ENCODE results near the gene TBRG4.
A peak's percentile ranks its signal among the peaks of the same experiment; 100 is the strongest.

Gene TBRG4

DNA sequence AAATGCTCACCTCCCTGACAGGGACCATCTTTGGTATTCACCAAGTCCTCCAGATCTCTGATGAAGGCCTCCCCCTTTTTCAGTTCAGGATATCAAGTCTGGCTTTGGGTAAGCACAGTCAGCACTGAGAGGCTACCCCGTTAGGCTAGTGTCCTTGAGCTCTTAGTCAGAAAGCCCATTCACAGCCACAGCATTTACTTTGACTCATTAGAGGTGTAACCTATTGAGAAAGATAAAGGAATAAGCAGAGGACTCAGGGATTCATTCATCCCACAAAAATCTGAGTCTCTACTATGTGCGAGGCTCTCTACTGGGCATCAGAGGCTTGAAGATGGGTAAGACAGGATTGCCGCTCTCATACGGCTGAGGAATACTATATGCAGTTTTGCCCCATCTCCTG lies 32.1 kb upstream of the TBRG4 start:
- peak; percentile 11 for DNase-seq
- Histone ChIP-seq H2AK5ac (ENCODE audit: low read length, severe bottlenecking) (no peak overlapping the region), H3K36me3 (ENCODE audit: control insufficient read depth in 1 of 2, insufficient read depth in 2 of 2, low read depth in 1 of 2, low read length in 2 of 2) (no peaks in the 10 kb centered on the region), H4K8ac (ENCODE audit: low read length) (no peak overlapping the region), H3K4ac (ENCODE audit: low read depth in 1 of 2, low read length in 2 of 2) (no peak overlapping the region), H3K4me2 (ENCODE audit: low read length, poor library complexity, severe bottlenecking) (no peak overlapping the region), H2AFZ (ENCODE audit: low read depth, low read length) (no peak overlapping the region), H3K23ac (ENCODE audit: low read length in 2 of 2) (no peak overlapping the region), H4K91ac (ENCODE audit: low read length) (no peak overlapping the region), H3K14ac (ENCODE audit: low read length in 2 of 2) (no peak overlapping the region), H3K4me1 (ENCODE audit: control insufficient read depth, insufficient read depth, low read depth, low read length) (no peaks in the 10 kb centered on the region), H3K79me1 (replicated peaks; ENCODE audit: low read length, poor library complexity, severe bottlenecking) (no peaks in the 10 kb centered on the region), H3K9me3 (ENCODE audit: control insufficient read depth, low read length) (no peaks in the 10 kb centered on the region), H3K18ac (ENCODE audit: low read depth in 1 of 2, low read length in 2 of 2) (no peak overlapping the region), H3K9ac (ENCODE audit: low read length) (no peak overlapping the region), H3K4me3 (ENCODE audit: insufficient read depth in 1 of 2, low read depth in 1 of 2, low read length in 2 of 2) (no peak overlapping the region), H2BK5ac (ENCODE audit: low read depth, low read length, poor library complexity, severe bottlenecking) (no peak overlapping the region), H2BK120ac (ENCODE audit: low read depth, low read length) (no peak overlapping the region), H3K27ac (ENCODE audit: low read length, poor library complexity, severe bottlenecking) (no peak overlapping the region), H2BK15ac (ENCODE audit: low read depth, poor library complexity, severe bottlenecking) (no peak overlapping the region), H3K27me3 (ENCODE audit: control insufficient read depth in 1 of 2, insufficient read depth in 1 of 2, low read length in 2 of 2) (peaks cover 32 to 47% of the 10 kb centered on the region in 2 experiments), H2BK12ac (ENCODE audit: low read length in 2 of 2) (no peak overlapping the region)
- 89% methylated on average over 4 of the region's 4 CpGs for WGBS

DNA sequence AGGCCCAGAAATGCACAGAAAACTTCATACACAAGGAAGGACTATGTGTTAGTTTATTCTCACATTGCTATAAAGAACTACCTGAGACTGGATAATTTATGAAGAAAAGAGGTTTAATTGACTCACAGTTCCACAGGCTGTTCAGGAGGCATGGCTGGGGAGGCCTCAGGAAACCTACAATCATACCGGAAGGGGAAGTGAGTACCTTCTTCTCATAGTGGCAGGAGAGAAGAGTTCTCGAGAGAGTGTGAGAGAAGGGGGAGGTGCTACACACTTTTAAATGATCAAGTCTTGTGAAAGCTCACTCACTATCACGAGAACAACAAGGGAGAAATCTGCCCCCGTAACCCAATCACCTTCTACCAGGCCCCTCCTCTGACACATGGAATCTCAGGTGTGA lies 29.3 kb upstream of the TBRG4 start:
- H3K4me3 ChIP-seq (ENCODE audit: insufficient read depth in 1 of 2, low read depth in 1 of 2, low read length in 2 of 2), result no peak overlapping the region

DNA sequence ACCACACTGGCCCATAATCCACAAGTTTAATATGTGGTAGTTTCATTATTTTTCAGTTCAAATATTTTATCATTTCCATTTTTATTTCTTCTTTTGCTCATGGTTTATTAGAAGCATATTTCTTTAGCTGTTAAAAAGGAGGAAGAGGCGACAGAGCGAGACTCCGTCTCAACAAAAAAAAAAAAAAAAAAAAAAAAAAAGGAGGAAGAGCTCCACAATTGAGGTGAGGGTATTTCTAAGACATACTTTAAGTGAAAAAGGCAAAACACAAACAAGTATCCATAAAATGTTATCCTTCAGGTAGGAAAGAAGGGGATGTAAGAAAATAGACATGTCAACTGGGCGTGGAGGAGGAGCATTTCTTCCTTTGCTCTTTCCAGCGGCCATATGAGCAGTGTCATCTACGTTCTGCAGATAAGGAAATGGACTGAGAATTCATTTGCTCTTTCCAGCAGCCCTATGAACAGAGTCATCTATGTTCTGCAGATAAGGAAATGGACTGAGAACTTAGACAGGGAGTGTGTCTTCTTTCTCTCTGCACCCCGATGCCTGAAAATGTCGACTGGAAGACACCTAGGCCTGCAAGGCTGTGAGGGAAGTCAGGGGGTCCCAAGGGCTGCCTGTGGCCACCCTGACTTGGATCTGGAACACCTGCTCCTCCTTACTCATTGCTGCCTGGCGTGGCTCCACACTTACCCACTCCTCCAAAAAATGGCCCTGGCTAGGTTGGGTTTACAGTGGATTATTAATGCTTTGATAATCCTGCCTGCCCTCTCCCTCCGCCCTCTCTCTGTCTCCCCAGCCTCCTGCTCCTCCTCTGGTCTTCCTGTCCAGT lies 27.2 kb upstream of the TBRG4 start:
- no peak for DNase-seq
- no peaks in the 10 kb centered on the region for H3K79me1 ChIP-seq (replicated peaks; ENCODE audit: low read length, poor library complexity, severe bottlenecking)
- H2BK12ac ChIP-seq (ENCODE audit: low read length in 2 of 2), result no peak overlapping the region
- H3K4me1 ChIP-seq (ENCODE audit: control insufficient read depth, insufficient read depth, low read depth, low read length), result no peaks in the 10 kb centered on the region
- no peak overlapping the region for H2AFZ ChIP-seq (ENCODE audit: low read depth, low read length)
- H2AK5ac ChIP-seq (ENCODE audit: low read length, severe bottlenecking), result no peak overlapping the region
- H4K91ac ChIP-seq (ENCODE audit: low read length), result no peak overlapping the region
- no peak overlapping the region for H3K4me2 ChIP-seq (ENCODE audit: low read length, poor library complexity, severe bottlenecking)
- no peak overlapping the region for H2BK15ac ChIP-seq (ENCODE audit: low read depth, poor library complexity, severe bottlenecking)
- no peak overlapping the region for H3K4ac ChIP-seq (ENCODE audit: low read depth in 1 of 2, low read length in 2 of 2)
- no peak overlapping the region for H3K14ac ChIP-seq (ENCODE audit: low read length in 2 of 2)
- no peak overlapping the region for H3K4me3 ChIP-seq (ENCODE audit: insufficient read depth in 1 of 2, low read depth in 1 of 2, low read length in 2 of 2)
- H3K9me3 ChIP-seq (ENCODE audit: control insufficient read depth, low read length), result no peaks in the 10 kb centered on the region
- H3K9ac ChIP-seq (ENCODE audit: low read length), result no peak overlapping the region
- no peak overlapping the region for H3K23ac ChIP-seq (ENCODE audit: low read length in 2 of 2)
- no peaks in the 10 kb centered on the region for H3K36me3 ChIP-seq (ENCODE audit: control insufficient read depth in 1 of 2, insufficient read depth in 2 of 2, low read depth in 1 of 2, low read length in 2 of 2)
- WGBS, result 71% methylated on average over 7 of the region's 10 CpGs
- no peak overlapping the region for H3K27ac ChIP-seq (ENCODE audit: low read length, poor library complexity, severe bottlenecking)
- H4K8ac ChIP-seq (ENCODE audit: low read length), result no peak overlapping the region
- H2BK5ac ChIP-seq (ENCODE audit: low read depth, low read length, poor library complexity, severe bottlenecking), result no peak overlapping the region
- H3K27me3 ChIP-seq (ENCODE audit: control insufficient read depth in 1 of 2, insufficient read depth in 1 of 2, low read length in 2 of 2), result peaks cover 28 to 32% of the 10 kb centered on the region in 2 experiments
- H3K18ac ChIP-seq (ENCODE audit: low read depth in 1 of 2, low read length in 2 of 2), result no peak overlapping the region
- no peak overlapping the region for H2BK120ac ChIP-seq (ENCODE audit: low read depth, low read length)

More for the DNA sequence above, 29.3 kb upstream of the TBRG4 start:
- Histone ChIP-seq H2AK5ac (ENCODE audit: low read length, severe bottlenecking) (no peak overlapping the region), H3K36me3 (ENCODE audit: control insufficient read depth in 1 of 2, insufficient read depth in 2 of 2, low read depth in 1 of 2, low read length in 2 of 2) (no peaks in the 10 kb centered on the region), H4K8ac (ENCODE audit: low read length) (no peak overlapping the region), H4K91ac (ENCODE audit: low read length) (no peak overlapping the region), H2BK12ac (ENCODE audit: low read length in 2 of 2) (no peak overlapping the region), H3K9me3 (ENCODE audit: control insufficient read depth, low read length) (no peaks in the 10 kb centered on the region), H2BK120ac (ENCODE audit: low read depth, low read length) (no peak overlapping the region), H3K79me1 (replicated peaks; ENCODE audit: low read length, poor library complexity, severe bottlenecking) (no peaks in the 10 kb centered on the region), H2AFZ (ENCODE audit: low read depth, low read length) (no peak overlapping the region), H3K4me1 (ENCODE audit: control insufficient read depth, insufficient read depth, low read depth, low read length) (no peaks in the 10 kb centered on the region), H3K4ac (ENCODE audit: low read depth in 1 of 2, low read length in 2 of 2) (no peak overlapping the region), H3K18ac (ENCODE audit: low read depth in 1 of 2, low read length in 2 of 2) (no peak overlapping the region), H3K4me2 (ENCODE audit: low read length, poor library complexity, severe bottlenecking) (no peak overlapping the region), H3K27ac (ENCODE audit: low read length, poor library complexity, severe bottlenecking) (no peak overlapping the region), H3K14ac (ENCODE audit: low read length in 2 of 2) (no peak overlapping the region), H3K23ac (ENCODE audit: low read length in 2 of 2) (no peak overlapping the region), H3K27me3 (ENCODE audit: control insufficient read depth in 1 of 2, insufficient read depth in 1 of 2, low read length in 2 of 2) (peaks cover 32 to 40% of the 10 kb centered on the region in 2 experiments), H3K9ac (ENCODE audit: low read length) (no peak overlapping the region), H2BK15ac (ENCODE audit: low read depth, poor library complexity, severe bottlenecking) (no peak overlapping the region), H2BK5ac (ENCODE audit: low read depth, low read length, poor library complexity, severe bottlenecking) (no peak overlapping the region)
- DNase-seq, result no peak
- 88% methylated on average over 3 of the region's 4 CpGs for WGBS

- H2BK120ac ChIP-seq (ENCODE audit: low read depth, low read length), result no peak overlapping the region
- H3K27ac ChIP-seq (ENCODE audit: low read length, poor library complexity, severe bottlenecking), result no peak overlapping the region
- no peak overlapping the region for H3K18ac ChIP-seq (ENCODE audit: low read depth in 1 of 2, low read length in 2 of 2)
- H3K9me3 ChIP-seq (ENCODE audit: control insufficient read depth, low read length), result no peaks in the 10 kb centered on the region
- H3K9ac ChIP-seq (ENCODE audit: low read length), result no peak overlapping the region
- no peak overlapping the region for H3K23ac ChIP-seq (ENCODE audit: low read length in 2 of 2)
- H3K36me3 ChIP-seq (ENCODE audit: control insufficient read depth in 1 of 2, insufficient read depth in 2 of 2, low read depth in 1 of 2, low read length in 2 of 2), result no peaks in the 10 kb centered on the region
- H3K27me3 ChIP-seq (ENCODE audit: control insufficient read depth in 1 of 2, insufficient read depth in 1 of 2, low read length in 2 of 2), result peaks cover 26 to 47% of the 10 kb centered on the region in 2 experiments
- no peak overlapping the region for H2BK5ac ChIP-seq (ENCODE audit: low read depth, low read length, poor library complexity, severe bottlenecking)
- no peak overlapping the region for H3K4ac ChIP-seq (ENCODE audit: low read depth in 1 of 2, low read length in 2 of 2)
- no peak overlapping the region for H3K14ac ChIP-seq (ENCODE audit: low read length in 2 of 2)
- no peak overlapping the region for H2AK5ac ChIP-seq (ENCODE audit: low read length, severe bottlenecking)
- peak; percentile 78 for DNase-seq
- WGBS, result 55% methylated on average over 9 of the region's 9 CpGs
- H3K4me2 ChIP-seq (ENCODE audit: low read length, poor library complexity, severe bottlenecking), result no peak overlapping the region
- H3K4me3 ChIP-seq (ENCODE audit: insufficient read depth in 1 of 2, low read depth in 1 of 2, low read length in 2 of 2), result no peak overlapping the region
- H2BK15ac ChIP-seq (ENCODE audit: low read depth, poor library complexity, severe bottlenecking), result no peak overlapping the region
- H4K8ac ChIP-seq (ENCODE audit: low read length), result no peak overlapping the region
- no peaks in the 10 kb centered on the region for H3K79me1 ChIP-seq (replicated peaks; ENCODE audit: low read length, poor library complexity, severe bottlenecking)
- H2AFZ ChIP-seq (ENCODE audit: low read depth, low read length), result no peak overlapping the region
- no peaks in the 10 kb centered on the region for H3K4me1 ChIP-seq (ENCODE audit: control insufficient read depth, insufficient read depth, low read depth, low read length)
- H4K91ac ChIP-seq (ENCODE audit: low read length), result no peak overlapping the region
- no peak overlapping the region for H2BK12ac ChIP-seq (ENCODE audit: low read length in 2 of 2)
These were observed 24.9 kb upstream of the TBRG4 start for GRCh38 chr7:45136106-45137060.
